ENCODE data around the gene L2HGDH.

Gene L2HGDH

GRCh38 chr14:50345846-50346422, 33.9 kb upstream of the L2HGDH start:
- Histone ChIP-seq H3K4me3 (replicated peaks; ENCODE audit: insufficient read depth, low read length) (no peak overlapping the region), H3K27ac (replicated peaks) (no peak overlapping the region), H3K27me3 (ENCODE audit: insufficient read depth, poor library complexity, severe bottlenecking) (no peaks in the 10 kb centered on the region)
- no peak for TF ChIP-seq REST (IDR thresholded peaks at IDR 0.05; ENCODE audit: insufficient replicate concordance, low read depth)
- no peak for TF ChIP-seq POLR2AphosphoS5 (IDR thresholded peaks at IDR 0.05; ENCODE audit: low read depth)
- TF ChIP-seq CTCF (IDR thresholded peaks at IDR 0.05; ENCODE audit: insufficient read depth, low read length): no peak
- no peak for TF ChIP-seq GABPA (IDR thresholded peaks at IDR 0.05; ENCODE audit: low read depth)
- TF ChIP-seq SPI1 (IDR thresholded peaks at IDR 0.05; ENCODE audit: borderline replicate concordance, low read depth): no peak
- DNase-seq (ENCODE audit: low read depth in 1 of 2, low spot score in 1 of 2): no peak

- TF ChIP-seq CTCF (IDR thresholded peaks at IDR 0.05; ENCODE audit: insufficient read depth, low read length) (no peak), GABPA (IDR thresholded peaks at IDR 0.05; ENCODE audit: low read depth) (no peak), POLR2AphosphoS5 (IDR thresholded peaks at IDR 0.05; ENCODE audit: low read depth) (no peak), SPI1 (IDR thresholded peaks at IDR 0.05; ENCODE audit: borderline replicate concordance, low read depth) (no peak), REST (IDR thresholded peaks at IDR 0.05; ENCODE audit: insufficient replicate concordance, low read depth) (no peak)
- no peak for DNase-seq (ENCODE audit: low read depth in 1 of 2, low spot score in 1 of 2)
Measured at GRCh38 chr14:50344876-50345563, 33.0 kb upstream of the L2HGDH start.

GRCh38 chr14:50344116-50344775, 32.2 kb upstream of the L2HGDH start:
- Histone ChIP-seq H3K27ac (replicated peaks) (no peak overlapping the region), H3K27me3 (ENCODE audit: insufficient read depth, poor library complexity, severe bottlenecking) (no peaks in the 10 kb centered on the region), H3K4me3 (replicated peaks; ENCODE audit: insufficient read depth, low read length) (no peak overlapping the region)
- DNase-seq (ENCODE audit: low read depth in 1 of 2, low spot score in 1 of 2): no peak
- TF ChIP-seq GABPA (IDR thresholded peaks at IDR 0.05; ENCODE audit: low read depth) (no peak), REST (IDR thresholded peaks at IDR 0.05; ENCODE audit: insufficient replicate concordance, low read depth) (no peak), CTCF (IDR thresholded peaks at IDR 0.05; ENCODE audit: insufficient read depth, low read length) (no peak), SPI1 (IDR thresholded peaks at IDR 0.05; ENCODE audit: borderline replicate concordance, low read depth) (no peak), POLR2AphosphoS5 (IDR thresholded peaks at IDR 0.05; ENCODE audit: low read depth) (no peak)

More at GRCh38 chr14:50344876-50345563, 33.0 kb upstream of the L2HGDH start:
- Histone ChIP-seq H3K27me3 (ENCODE audit: insufficient read depth, poor library complexity, severe bottlenecking) (no peaks in the 10 kb centered on the region), H3K27ac (replicated peaks) (no peak overlapping the region), H3K4me3 (replicated peaks; ENCODE audit: insufficient read depth, low read length) (no peak overlapping the region)
